ENCODE measurements around the gene LEMD2.

The LEMD2 gene

DNA sequence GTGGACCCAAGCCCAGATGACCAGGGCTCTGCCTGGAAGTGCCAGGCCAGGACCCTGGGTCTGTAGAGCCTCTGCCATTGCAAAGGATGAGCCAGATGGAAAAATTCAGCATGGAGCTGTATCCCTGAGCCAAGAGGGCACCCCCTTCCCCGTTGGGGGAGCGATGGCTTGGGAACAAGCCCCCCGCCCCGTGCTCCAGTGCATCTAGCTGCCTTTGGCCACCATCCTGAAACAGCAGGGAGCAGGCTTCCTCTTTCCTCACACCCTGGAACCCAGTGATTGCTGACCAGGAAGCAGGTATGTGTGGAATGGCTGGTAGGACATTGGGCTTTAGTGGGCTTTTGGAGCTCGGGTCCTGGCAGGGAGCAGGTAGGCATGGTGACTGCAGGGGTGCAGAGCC lies 12.7 kb upstream of the LEMD2 start:
- H3K79me2 ChIP-seq (ENCODE audit: insufficient read depth, low read length): no peaks in the 10 kb centered on the region
- no peaks in the 10 kb centered on the region for H3K9me3 ChIP-seq (ENCODE audit: low read length)
- TF ChIP-seq EZH2 (IDR thresholded peaks at IDR 0.05; ENCODE audit: borderline replicate concordance, low read length): no peak
- TF ChIP-seq, protein P1, sequence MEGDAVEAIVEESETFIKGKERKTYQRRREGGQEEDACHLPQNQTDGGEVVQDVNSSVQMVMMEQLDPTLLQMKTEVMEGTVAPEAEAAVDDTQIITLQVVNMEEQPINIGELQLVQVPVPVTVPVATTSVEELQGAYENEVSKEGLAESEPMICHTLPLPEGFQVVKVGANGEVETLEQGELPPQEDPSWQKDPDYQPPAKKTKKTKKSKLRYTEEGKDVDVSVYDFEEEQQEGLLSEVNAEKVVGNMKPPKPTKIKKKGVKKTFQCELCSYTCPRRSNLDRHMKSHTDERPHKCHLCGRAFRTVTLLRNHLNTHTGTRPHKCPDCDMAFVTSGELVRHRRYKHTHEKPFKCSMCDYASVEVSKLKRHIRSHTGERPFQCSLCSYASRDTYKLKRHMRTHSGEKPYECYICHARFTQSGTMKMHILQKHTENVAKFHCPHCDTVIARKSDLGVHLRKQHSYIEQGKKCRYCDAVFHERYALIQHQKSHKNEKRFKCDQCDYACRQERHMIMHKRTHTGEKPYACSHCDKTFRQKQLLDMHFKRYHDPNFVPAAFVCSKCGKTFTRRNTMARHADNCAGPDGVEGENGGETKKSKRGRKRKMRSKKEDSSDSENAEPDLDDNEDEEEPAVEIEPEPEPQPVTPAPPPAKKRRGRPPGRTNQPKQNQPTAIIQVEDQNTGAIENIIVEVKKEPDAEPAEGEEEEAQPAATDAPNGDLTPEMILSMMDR (IDR thresholded peaks at IDR 0.05; ENCODE audit: low read length): no peak
- no peak overlapping the region for H3K4me3 ChIP-seq (ENCODE audit: low read depth, low read length, poor library complexity, severe bottlenecking)
- no peaks in the 10 kb centered on the region for H3K4me1 ChIP-seq (ENCODE audit: insufficient read depth, low read length, severe bottlenecking)
- H3F3A ChIP-seq (ENCODE audit: insufficient read depth, low read length): no peaks in the 10 kb centered on the region
- H2AFZ ChIP-seq (ENCODE audit: low read length): no peak overlapping the region
- H3K9me2 ChIP-seq (ENCODE audit: low read depth, low read length): no peaks in the 10 kb centered on the region
- H3K27me3 ChIP-seq (ENCODE audit: insufficient read depth, low read length): no peaks in the 10 kb centered on the region; the same call in 1 of the 2 replicates
- H3K27ac ChIP-seq (ENCODE audit: low read depth, low read length, poor library complexity, severe bottlenecking): no peak overlapping the region
- no peaks in the 10 kb centered on the region for H3K36me3 ChIP-seq (ENCODE audit: insufficient read depth, low read length)
- no peak overlapping the region for H3K9ac ChIP-seq (ENCODE audit: low read length)
- no peaks in the 10 kb centered on the region for H4K20me1 ChIP-seq (ENCODE audit: insufficient read depth, low read length)
- H3K4me2 ChIP-seq (ENCODE audit: low read length): no peak overlapping the region

DNA sequence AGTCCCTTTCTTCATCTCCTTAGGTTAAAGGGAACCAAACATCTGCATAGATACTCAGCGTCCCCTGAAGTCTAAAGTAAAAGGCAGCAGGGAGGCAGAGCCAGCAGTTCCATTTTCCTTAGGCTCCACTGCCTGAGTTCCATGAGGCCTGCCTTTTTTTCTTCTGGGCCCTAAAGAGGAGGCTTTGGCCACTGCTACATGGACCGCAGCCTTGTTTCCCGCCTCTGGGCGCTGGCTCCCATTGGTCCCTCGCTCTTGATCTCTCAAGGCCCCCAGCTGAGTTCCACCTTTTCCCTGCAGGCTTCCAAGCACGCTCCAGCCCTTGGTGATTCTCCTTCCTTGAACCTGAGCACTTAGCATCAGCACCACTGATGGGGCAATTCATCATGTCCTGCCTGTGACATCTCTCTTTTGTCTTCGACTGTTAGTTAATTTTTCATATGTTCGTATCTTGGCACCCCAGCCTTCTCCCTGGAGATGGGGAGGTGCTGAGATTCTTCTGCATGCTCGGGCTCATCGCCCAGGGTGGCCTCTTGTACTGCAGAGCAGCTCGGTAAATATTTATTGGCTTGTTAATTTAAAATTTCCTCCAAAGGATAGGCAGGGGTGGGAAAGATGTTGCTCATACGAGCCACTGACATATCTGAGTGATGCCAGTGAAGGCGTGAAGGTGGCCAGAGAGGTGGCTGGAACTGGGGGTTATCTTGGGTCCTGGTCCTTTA lies 11.5 kb upstream of the LEMD2 start:
- Histone ChIP-seq H3K4me3 (ENCODE audit: low read depth, low read length, poor library complexity, severe bottlenecking) (no peak overlapping the region), H2AFZ (ENCODE audit: low read length) (no peak overlapping the region), H3K4me1 (ENCODE audit: insufficient read depth, low read length, severe bottlenecking) (no peaks in the 10 kb centered on the region), H3K27me3 (ENCODE audit: insufficient read depth, low read length) (no peaks in the 10 kb centered on the region; the same call in 1 of the 2 replicates), H4K20me1 (ENCODE audit: insufficient read depth, low read length) (no peaks in the 10 kb centered on the region), H3F3A (ENCODE audit: insufficient read depth, low read length) (no peaks in the 10 kb centered on the region), H3K36me3 (ENCODE audit: insufficient read depth, low read length) (no peaks in the 10 kb centered on the region), H3K79me2 (ENCODE audit: insufficient read depth, low read length) (no peaks in the 10 kb centered on the region), H3K27ac (ENCODE audit: low read depth, low read length, poor library complexity, severe bottlenecking) (no peak overlapping the region), H3K4me2 (ENCODE audit: low read length) (no peak overlapping the region), H3K9me2 (ENCODE audit: low read depth, low read length) (no peaks in the 10 kb centered on the region), H3K9ac (ENCODE audit: low read length) (no peak overlapping the region), H3K9me3 (ENCODE audit: low read length) (no peaks in the 10 kb centered on the region)
- TF ChIP-seq EZH2 (IDR thresholded peaks at IDR 0.05; ENCODE audit: borderline replicate concordance, low read length): no peak
- TF ChIP-seq, protein P1 (IDR thresholded peaks at IDR 0.05; ENCODE audit: low read length): no peak

DNA sequence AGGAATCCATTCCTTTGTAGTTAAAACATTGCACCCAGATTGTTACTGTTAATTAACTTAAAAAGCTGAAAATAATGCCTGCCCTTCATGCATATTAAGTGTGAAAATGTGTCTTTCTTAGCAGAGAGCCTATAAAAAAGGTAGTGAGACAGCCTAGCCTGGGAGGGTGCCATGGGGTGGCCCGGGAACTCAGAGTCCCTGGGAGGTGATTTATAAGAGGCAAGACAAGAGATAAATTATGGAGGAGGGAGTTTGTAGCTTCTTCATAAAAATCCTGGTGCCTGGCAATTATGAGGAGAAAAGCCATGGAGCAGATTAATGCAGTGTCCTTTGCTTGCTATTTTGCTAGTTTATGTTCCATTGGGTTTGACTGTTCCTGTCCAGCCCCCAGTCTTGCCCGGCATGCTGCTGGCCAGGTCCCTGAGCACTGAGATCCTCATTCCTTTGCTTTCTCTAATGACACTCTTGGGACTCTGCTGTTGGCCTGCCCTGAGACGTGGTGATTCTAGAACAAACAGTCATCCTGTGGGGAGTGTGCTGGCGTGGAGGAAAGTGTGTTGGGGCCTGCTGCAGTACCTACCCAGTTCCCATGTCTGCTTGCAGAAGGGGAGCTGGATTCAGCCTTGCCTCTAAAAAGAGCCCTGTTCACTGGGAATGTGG lies 10.7 kb upstream of the LEMD2 start:
- TF ChIP-seq, protein P1 (IDR thresholded peaks at IDR 0.05; ENCODE audit: low read length): no peak
- TF ChIP-seq EZH2 (IDR thresholded peaks at IDR 0.05; ENCODE audit: borderline replicate concordance, low read length): no peak
- Histone ChIP-seq H2AFZ (ENCODE audit: low read length) (no peak overlapping the region), H3K79me2 (ENCODE audit: insufficient read depth, low read length) (no peaks in the 10 kb centered on the region), H3K27me3 (ENCODE audit: insufficient read depth, low read length) (no peaks in the 10 kb centered on the region; the same call in 1 of the 2 replicates), H3K9ac (ENCODE audit: low read length) (no peak overlapping the region), H3K9me3 (ENCODE audit: low read length) (no peaks in the 10 kb centered on the region), H3K9me2 (ENCODE audit: low read depth, low read length) (no peaks in the 10 kb centered on the region), H4K20me1 (ENCODE audit: insufficient read depth, low read length) (no peaks in the 10 kb centered on the region), H3F3A (ENCODE audit: insufficient read depth, low read length) (no peaks in the 10 kb centered on the region), H3K4me3 (ENCODE audit: low read depth, low read length, poor library complexity, severe bottlenecking) (no peak overlapping the region), H3K27ac (ENCODE audit: low read depth, low read length, poor library complexity, severe bottlenecking) (no peak overlapping the region), H3K36me3 (ENCODE audit: insufficient read depth, low read length) (no peaks in the 10 kb centered on the region), H3K4me1 (ENCODE audit: insufficient read depth, low read length, severe bottlenecking) (no peaks in the 10 kb centered on the region), H3K4me2 (ENCODE audit: low read length) (no peak overlapping the region)

Measured in OCI-LY1 (cell line).